ENCODE data around the gene PARPBP.

DNA sequence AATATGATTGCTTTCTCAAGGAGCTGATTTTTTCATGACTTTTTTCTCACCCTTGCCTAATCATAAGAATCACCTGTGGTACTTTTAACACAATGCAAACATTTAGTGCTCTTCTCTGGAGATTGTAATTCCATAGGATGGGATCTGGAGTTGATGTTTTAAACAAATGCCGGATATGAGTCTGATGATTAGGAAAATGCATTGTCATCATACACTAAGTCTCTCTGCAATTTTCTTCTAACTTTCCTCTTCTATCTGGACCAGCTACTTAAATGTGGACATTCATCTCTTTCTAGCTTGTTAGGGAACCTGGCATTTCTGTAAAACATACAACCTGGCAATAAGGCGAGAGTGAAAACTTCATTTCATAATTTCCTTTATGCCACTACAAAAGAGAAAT lies 54.1 kb downstream of the PARPBP start:
- TF ChIP-seq POLR2A (IDR thresholded peaks at IDR 0.05; ENCODE audit: borderline replicate concordance, extremely low read depth, insufficient read depth, insufficient read length) (no peak), POLR2AphosphoS5 (IDR thresholded peaks at IDR 0.05; ENCODE audit: low read depth, low read length) (no peak)
- TF ChIP-seq, protein P1, sequence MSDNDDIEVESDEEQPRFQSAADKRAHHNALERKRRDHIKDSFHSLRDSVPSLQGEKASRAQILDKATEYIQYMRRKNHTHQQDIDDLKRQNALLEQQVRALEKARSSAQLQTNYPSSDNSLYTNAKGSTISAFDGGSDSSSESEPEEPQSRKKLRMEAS (IDR thresholded peaks at IDR 0.05) = no peak
- TF ChIP-seq, protein P2, sequence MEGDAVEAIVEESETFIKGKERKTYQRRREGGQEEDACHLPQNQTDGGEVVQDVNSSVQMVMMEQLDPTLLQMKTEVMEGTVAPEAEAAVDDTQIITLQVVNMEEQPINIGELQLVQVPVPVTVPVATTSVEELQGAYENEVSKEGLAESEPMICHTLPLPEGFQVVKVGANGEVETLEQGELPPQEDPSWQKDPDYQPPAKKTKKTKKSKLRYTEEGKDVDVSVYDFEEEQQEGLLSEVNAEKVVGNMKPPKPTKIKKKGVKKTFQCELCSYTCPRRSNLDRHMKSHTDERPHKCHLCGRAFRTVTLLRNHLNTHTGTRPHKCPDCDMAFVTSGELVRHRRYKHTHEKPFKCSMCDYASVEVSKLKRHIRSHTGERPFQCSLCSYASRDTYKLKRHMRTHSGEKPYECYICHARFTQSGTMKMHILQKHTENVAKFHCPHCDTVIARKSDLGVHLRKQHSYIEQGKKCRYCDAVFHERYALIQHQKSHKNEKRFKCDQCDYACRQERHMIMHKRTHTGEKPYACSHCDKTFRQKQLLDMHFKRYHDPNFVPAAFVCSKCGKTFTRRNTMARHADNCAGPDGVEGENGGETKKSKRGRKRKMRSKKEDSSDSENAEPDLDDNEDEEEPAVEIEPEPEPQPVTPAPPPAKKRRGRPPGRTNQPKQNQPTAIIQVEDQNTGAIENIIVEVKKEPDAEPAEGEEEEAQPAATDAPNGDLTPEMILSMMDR (IDR thresholded peaks at IDR 0.05 in 2 of 3, conservative IDR thresholded peaks at IDR 0.05 in 1 of 3; ENCODE audit: borderline replicate concordance in 1 of 3, insufficient read depth in 1 of 3, low read depth in 2 of 3, low read length in 2 of 3) = no peak

Measured in HCT116 (cell line).